T47D (cell line): ENCODE data around the gene CCN5.
"Not testable (repeated sequence)": the region's sequence is repeated elsewhere in the genome, so short reads cannot be mapped to it uniquely, and the experiment has no call there.

Source experiments
- DNase-seq, 2 experiments: peaks; one replicate each; pipeline versions ENCODE4 v3.0.0 to v3.0.0-alpha.2; 2011 to 2012; ENCODE audit warnings: low read depth in 1 of 2, low spot score in 1 of 2
- JUND ChIP-seq: IDR thresholded peaks from 2 replicates; pipeline ENCODE4 v1.6.1; 2012; ENCODE audit warnings: low read depth
- in situ Hi-C: cut with HindIII; loops from 2 replicates; pipeline ENCODE4 v1.10.0; 2016; ENCODE audit warnings: low sequenced_read_pairs, low pct_unique_long_range_greater_than_20kb

The CCN5 gene

GRCh38 chr20:44750081-44750805, 35.1 kb downstream of the CCN5 start:
- no peak for DNase-seq
- in situ Hi-C loops = no loop called here
- TF ChIP-seq JUND = no peak

- in situ Hi-C loops = no loop called here
- TF ChIP-seq JUND = no peak
- no peak for DNase-seq
These were observed 37.1 kb downstream of the CCN5 start for GRCh38 chr20:44752099-44752931.

- TF ChIP-seq JUND = no peak
- DNase-seq = no peak
- in situ Hi-C loops = no loop called here
These were observed 39.4 kb downstream of the CCN5 start for GRCh38 chr20:44754554-44754953.

GRCh38 chr20:44756011-44756688, 41.0 kb downstream of the CCN5 start:
- no peak for DNase-seq
- TF ChIP-seq JUND = no peak
- in situ Hi-C loops = no loop called here

- no peak for DNase-seq
- in situ Hi-C loops = no loop called here
- TF ChIP-seq JUND = no peak
These were observed 41.8 kb downstream of the CCN5 start for GRCh38 chr20:44756956-44757355.

GRCh38 chr20:44758247-44759101, 43.3 kb downstream of the CCN5 start:
- no peak for TF ChIP-seq JUND
- no peak for DNase-seq
- in situ Hi-C loops = no loop called here

GRCh38 chr20:44759595-44759994, 44.4 kb downstream of the CCN5 start:
- DNase-seq = no peak
- no peak for TF ChIP-seq JUND
- in situ Hi-C loops = no loop called here

GRCh38 chr20:44761423-44761822, 46.3 kb downstream of the CCN5 start:
- TF ChIP-seq JUND = no peak
- in situ Hi-C loops = no loop called here
- no peak for DNase-seq

- in situ Hi-C loops = no loop called here
These were observed 47.4 kb downstream of the CCN5 start for GRCh38 chr20:44762466-44763140.

GRCh38 chr20:44763798-44764197, 48.6 kb downstream of the CCN5 start:
- DNase-seq, in situ Hi-C loops: not testable (repeated sequence)

More at GRCh38 chr20:44762466-44763140, 47.4 kb downstream of the CCN5 start:
- no peak for TF ChIP-seq JUND
- DNase-seq = no peak

GRCh38 chr20:44765091-44765490, 49.9 kb downstream of the CCN5 start:
- in situ Hi-C loops = no loop called here
- no peak for TF ChIP-seq JUND
- DNase-seq = peak in 1 of 2 experiments; percentile 54
